ENCODE measurements around the gene CCDC18. TPM values are rescaled to one million over a fixed set of nuclear protein-coding genes. Genes with fewer than 3 reads are reported as not detected.

Gene CCDC18
- total RNA-seq, 1 donor = 14.7 TPM

DNA sequence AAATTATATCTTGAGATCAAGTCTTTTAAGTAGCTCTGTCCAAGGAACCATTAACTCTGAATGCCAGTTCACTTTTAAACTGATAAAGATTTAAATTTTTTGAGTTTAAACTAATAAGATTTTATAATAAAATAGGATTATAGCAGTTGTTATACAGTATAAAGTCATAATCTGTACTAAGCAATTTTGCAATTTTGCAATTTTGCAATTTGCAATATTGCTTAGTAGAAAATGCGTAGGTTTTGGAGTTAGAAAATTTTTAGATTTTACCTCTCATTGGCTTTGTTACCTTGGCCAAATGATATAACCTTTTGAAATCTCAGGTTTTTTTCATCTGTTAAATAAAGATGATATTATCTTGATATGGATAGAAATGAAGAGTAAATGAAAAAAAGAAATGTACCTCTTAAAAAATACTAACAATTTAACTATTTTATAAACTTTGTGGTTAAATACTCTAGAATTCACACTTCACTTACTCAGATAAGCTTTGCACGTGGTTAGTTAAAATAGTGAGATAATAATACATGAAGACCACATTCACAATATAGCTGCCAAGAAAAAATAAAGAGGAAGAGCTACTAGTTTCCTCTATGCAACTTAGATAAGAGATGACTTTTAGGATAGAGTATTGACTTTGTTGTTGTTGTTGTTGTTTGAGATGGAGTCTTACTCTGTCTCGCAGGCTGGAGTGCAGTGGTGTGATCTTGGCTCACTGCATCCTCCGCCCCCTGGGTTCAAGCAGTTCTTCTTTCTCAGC is 13.9 kb downstream of the CCDC18 start:
- no peak overlapping the region for H3K4me3 ChIP-seq (ENCODE audit: low read depth, low read length)
- no peak for DNase-seq (ENCODE audit: low read depth)
- TF ChIP-seq, protein P1, sequence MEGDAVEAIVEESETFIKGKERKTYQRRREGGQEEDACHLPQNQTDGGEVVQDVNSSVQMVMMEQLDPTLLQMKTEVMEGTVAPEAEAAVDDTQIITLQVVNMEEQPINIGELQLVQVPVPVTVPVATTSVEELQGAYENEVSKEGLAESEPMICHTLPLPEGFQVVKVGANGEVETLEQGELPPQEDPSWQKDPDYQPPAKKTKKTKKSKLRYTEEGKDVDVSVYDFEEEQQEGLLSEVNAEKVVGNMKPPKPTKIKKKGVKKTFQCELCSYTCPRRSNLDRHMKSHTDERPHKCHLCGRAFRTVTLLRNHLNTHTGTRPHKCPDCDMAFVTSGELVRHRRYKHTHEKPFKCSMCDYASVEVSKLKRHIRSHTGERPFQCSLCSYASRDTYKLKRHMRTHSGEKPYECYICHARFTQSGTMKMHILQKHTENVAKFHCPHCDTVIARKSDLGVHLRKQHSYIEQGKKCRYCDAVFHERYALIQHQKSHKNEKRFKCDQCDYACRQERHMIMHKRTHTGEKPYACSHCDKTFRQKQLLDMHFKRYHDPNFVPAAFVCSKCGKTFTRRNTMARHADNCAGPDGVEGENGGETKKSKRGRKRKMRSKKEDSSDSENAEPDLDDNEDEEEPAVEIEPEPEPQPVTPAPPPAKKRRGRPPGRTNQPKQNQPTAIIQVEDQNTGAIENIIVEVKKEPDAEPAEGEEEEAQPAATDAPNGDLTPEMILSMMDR (IDR thresholded peaks at IDR 0.05; ENCODE audit: insufficient read depth, low read depth, low read length) = no peak

GRCh38 chr1:93196591-93196990 is 16.1 kb downstream of the CCDC18 start:
- no peak overlapping the region for H3K4me3 ChIP-seq (ENCODE audit: low read depth, low read length)
- TF ChIP-seq, protein P1 (IDR thresholded peaks at IDR 0.05; ENCODE audit: insufficient read depth, low read depth, low read length) = no peak
- DNase-seq (ENCODE audit: low read depth) = peak; percentile 18

DNA sequence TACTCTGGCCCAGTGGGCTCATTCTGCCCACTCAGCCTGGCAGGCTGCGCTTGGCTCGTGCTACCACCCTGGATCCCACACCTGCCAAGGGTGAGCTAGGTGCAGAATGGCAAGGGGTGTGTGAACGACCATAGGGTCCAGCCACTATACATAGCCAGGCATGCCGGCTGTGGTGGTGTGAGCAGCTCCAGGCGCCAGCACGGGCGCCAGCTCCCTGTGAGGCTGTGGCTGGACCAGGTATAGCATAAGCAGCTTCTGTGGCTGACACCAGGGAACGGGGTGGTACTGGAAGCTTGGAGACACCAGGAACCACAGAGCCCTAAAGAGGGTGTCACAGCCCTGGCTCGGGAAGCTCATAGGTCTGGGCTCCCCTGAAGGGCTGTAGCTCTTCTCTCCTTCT is 18.6 kb downstream of the CCDC18 start:
- H3K4me3 ChIP-seq (ENCODE audit: low read depth, low read length) = no peak overlapping the region
- TF ChIP-seq, protein P1 (IDR thresholded peaks at IDR 0.05; ENCODE audit: insufficient read depth, low read depth, low read length) = no peak
- DNase-seq (ENCODE audit: low read depth) = no peak

GRCh38 chr1:93200086-93200620 is 19.6 kb downstream of the CCDC18 start:
- DNase-seq (ENCODE audit: low read depth) = no peak
- TF ChIP-seq, protein P1 (IDR thresholded peaks at IDR 0.05; ENCODE audit: insufficient read depth, low read depth, low read length) = no peak
- no peak overlapping the region for H3K4me3 ChIP-seq (ENCODE audit: low read depth, low read length)

GRCh38 chr1:93200714-93201113 is 20.2 kb downstream of the CCDC18 start:
- no peak overlapping the region for H3K4me3 ChIP-seq (ENCODE audit: low read depth, low read length)

DNA sequence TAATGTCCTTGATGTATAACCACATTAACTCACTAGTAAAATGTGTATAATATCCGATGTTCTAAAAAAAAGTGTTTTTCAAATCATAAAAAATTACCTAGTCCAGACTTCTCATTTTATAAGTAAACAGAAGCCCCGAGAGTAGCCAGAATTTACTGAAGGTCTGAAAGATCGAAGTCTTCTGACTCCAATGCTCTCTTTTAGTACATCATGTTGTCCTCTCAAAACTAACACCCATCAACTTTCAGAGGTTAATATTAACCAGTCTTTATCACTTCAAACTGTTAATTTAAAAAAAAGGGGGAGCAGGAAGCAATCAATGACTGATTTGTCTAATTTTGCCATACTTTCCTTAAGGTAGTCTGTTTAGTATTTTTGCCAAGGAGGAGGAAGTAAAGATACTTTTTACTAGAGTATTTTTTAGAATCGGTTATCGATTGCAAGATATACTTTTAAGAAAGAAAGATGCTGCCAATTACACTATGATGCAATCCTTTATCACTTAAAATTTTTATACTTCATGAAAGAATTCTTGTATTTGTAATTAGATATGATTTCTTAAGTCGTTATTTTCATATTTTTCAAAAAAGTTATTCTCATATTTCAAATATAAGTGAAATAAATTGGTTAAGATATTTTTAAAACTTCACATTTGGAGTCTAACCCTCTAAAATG is 25.5 kb downstream of the CCDC18 start:
- no peak overlapping the region for H3K4me3 ChIP-seq (ENCODE audit: low read depth, low read length)
- TF ChIP-seq, protein P1 (IDR thresholded peaks at IDR 0.05; ENCODE audit: insufficient read depth, low read depth, low read length) = no peak

More at GRCh38 chr1:93200714-93201113, 20.2 kb downstream of the CCDC18 start:
- TF ChIP-seq, protein P1 (IDR thresholded peaks at IDR 0.05; ENCODE audit: insufficient read depth, low read depth, low read length) = no peak
- no peak for DNase-seq (ENCODE audit: low read depth)

More for the DNA sequence above, 25.5 kb downstream of the CCDC18 start:
- DNase-seq (ENCODE audit: low read depth) = no peak
